Neural progenitor cell (in vitro differentiated cells): ENCODE measurements around the gene TEX35.

Experiments
- EZH2 ChIP-seq: fragments of 200-600 bp; sonication (generic); IDR thresholded peaks from 2 replicates; pipeline ENCODE4 v1.6.1; 2017; ENCODE audit warnings: antibody characterized with exemption, mild to moderate bottlenecking, moderate library complexity
- EZH2phosphoT487 ChIP-seq: fragments of 200-600 bp; sonication (generic); IDR thresholded peaks from 2 replicates; pipeline ENCODE4 v1.6.1; 2017; ENCODE audit warnings: antibody characterized with exemption
- TF ChIP-seq, protein P1 (sequence below): fragments of 200-600 bp; sonication (generic); IDR thresholded peaks from 2 replicates; pipeline ENCODE4 v1.5.1; 2017; ENCODE audit warnings: antibody characterized with exemption, mild to moderate bottlenecking

DNA sequence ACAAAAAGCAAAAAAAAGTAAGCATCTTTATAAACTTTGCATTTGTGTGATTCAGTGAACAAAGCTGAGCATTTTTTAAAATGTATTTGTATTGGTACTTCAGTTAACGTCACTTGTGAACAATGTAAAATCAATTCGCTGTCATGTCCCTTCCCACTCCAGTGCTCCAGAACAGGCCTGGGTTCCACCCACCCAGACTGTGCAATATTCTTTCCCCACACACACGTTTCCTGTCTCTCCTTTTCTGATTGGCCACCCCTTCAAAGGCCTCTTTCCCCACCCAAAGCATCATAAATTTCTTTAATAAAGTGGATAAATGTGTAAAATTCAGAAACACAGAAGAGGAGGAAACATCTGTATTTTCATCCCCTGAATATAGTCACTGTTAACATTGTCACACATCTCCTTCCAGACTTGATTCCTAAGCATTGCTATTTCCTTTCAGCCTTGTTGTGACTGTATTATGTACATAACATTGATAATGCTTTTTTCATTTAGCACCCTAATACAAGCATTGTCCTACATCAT is 28.1 kb upstream of the TEX35 start:
- TF ChIP-seq, protein P1, sequence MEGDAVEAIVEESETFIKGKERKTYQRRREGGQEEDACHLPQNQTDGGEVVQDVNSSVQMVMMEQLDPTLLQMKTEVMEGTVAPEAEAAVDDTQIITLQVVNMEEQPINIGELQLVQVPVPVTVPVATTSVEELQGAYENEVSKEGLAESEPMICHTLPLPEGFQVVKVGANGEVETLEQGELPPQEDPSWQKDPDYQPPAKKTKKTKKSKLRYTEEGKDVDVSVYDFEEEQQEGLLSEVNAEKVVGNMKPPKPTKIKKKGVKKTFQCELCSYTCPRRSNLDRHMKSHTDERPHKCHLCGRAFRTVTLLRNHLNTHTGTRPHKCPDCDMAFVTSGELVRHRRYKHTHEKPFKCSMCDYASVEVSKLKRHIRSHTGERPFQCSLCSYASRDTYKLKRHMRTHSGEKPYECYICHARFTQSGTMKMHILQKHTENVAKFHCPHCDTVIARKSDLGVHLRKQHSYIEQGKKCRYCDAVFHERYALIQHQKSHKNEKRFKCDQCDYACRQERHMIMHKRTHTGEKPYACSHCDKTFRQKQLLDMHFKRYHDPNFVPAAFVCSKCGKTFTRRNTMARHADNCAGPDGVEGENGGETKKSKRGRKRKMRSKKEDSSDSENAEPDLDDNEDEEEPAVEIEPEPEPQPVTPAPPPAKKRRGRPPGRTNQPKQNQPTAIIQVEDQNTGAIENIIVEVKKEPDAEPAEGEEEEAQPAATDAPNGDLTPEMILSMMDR: no peak
- TF ChIP-seq EZH2 (no peak), EZH2phosphoT487 (no peak)
